H1 (cell line): ENCODE measurements around the gene TRMT44. TPM values are rescaled to one million over a fixed set of nuclear protein-coding genes. Genes with fewer than 3 reads are reported as not detected.
A peak's percentile ranks its signal among the peaks of the same experiment; 100 is the strongest.

ENCODE experiments used
- CTCF ChIA-PET: fragments of 300-600 bp; sonication (Branson Sonifier 250); formaldehyde crosslinking; loops from one replicate; lab custom pipeline; 2021; ENCODE audit not compliant: partially characterized antibody; lab: Charles Lee
- POLR2A ChIA-PET: fragments of 300-600 bp; sonication (Branson Sonifier 250); formaldehyde crosslinking; loops from one replicate; lab custom pipeline; 2021; ENCODE audit warnings: inconsistent platforms; ENCODE audit not compliant: partially characterized antibody; lab: Charles Lee
- DNase-seq, 2 experiments: peaks; one replicate each; pipeline versions ENCODE4 v3.0.0 to v3.0.0-alpha.2; 2010 to 2022; ENCODE audit warnings: low spot score in 2 of 2, low read depth in 1 of 2, mixed read lengths in 1 of 2
- FAIRE-seq: peaks from 2 replicates; lab custom pipeline; 2011; peaks lifted over from hg19 to GRCh38; lab: Jason Lieb, UNC
- H2AFZ ChIP-seq: 2 replicates; pipeline ENCODE4 v1.8.1; 2012; ENCODE audit warnings: low read length, inconsistent platforms
- H2AK5ac ChIP-seq: 2 replicates; pipeline ENCODE4 v1.6.1; 2013; ENCODE audit warnings: low read depth, low read length
- H2BK120ac ChIP-seq: replicated peaks from 2 replicates; pipeline ENCODE3; 2013; ENCODE audit warnings: low read depth, low read length, inconsistent platforms
- H2BK12ac ChIP-seq: 2 replicates; pipeline ENCODE4 v1.6.1; 2013; ENCODE audit warnings: low read depth, low read length
- H2BK15ac ChIP-seq: 2 replicates; pipeline ENCODE4 v1.6.1; 2013; ENCODE audit warnings: low read length
- H2BK20ac ChIP-seq: 2 replicates; pipeline ENCODE4 v1.6.1; 2013; ENCODE audit warnings: low read length
- H2BK5ac ChIP-seq: 2 replicates; pipeline ENCODE4 v1.6.1; 2013; ENCODE audit warnings: low read depth, low read length
- H3K14ac ChIP-seq: 2 replicates; pipeline ENCODE4 v1.6.1; 2013; ENCODE audit warnings: inconsistent platforms; ENCODE audit not compliant: insufficient read length
- H3K18ac ChIP-seq: 2 replicates; pipeline ENCODE4 v1.6.1; 2013; ENCODE audit warnings: low read length; ENCODE audit errors: extremely low read depth
- H3K23ac ChIP-seq: 2 replicates; pipeline ENCODE4 v1.6.1; 2013; ENCODE audit warnings: inconsistent platforms; ENCODE audit not compliant: insufficient read length
- H3K23me2 ChIP-seq: 2 replicates; pipeline ENCODE4 v1.6.1; 2013; ENCODE audit warnings: low read depth, low read length
- H3K27ac ChIP-seq: 2 replicates; pipeline ENCODE4 v1.6.1; 2011; ENCODE audit warnings: low read depth, low read length, inconsistent platforms
- H3K27me3 ChIP-seq, 4 experiments: replicated peaks in 1 of 4; 1 replicate in 1 of 4; 2 replicates in 3 of 4; pipeline versions ENCODE4 v1.6.1 to v1.8.1; 2011 to 2013; ENCODE audit warnings: low read length in 3 of 4, mild to moderate bottlenecking in 3 of 4, inconsistent platforms in 2 of 4, mixed read lengths in 2 of 4, moderate library complexity in 1 of 4; ENCODE audit not compliant: control insufficient read depth in 3 of 4, insufficient read depth in 3 of 4; ENCODE audit errors: extremely low read depth in 1 of 4
- H3K36me3 ChIP-seq, 4 experiments: 2 replicates each; pipeline versions ENCODE4 v1.6.1 to v1.8.1; 2011 to 2013; ENCODE audit warnings: mild to moderate bottlenecking in 4 of 4, low read length in 3 of 4, moderate library complexity in 2 of 4, control low read depth in 1 of 4, inconsistent platforms in 1 of 4; ENCODE audit not compliant: insufficient read depth in 4 of 4, control insufficient read depth in 2 of 4
- H3K4ac ChIP-seq: replicated peaks from 2 replicates; pipeline ENCODE3; 2013; ENCODE audit warnings: low read length, low read depth, mixed read lengths, inconsistent platforms; ENCODE audit not compliant: insufficient read length
- H3K4me1 ChIP-seq, 4 experiments: replicated peaks in 1 of 4; 1 replicate in 1 of 4; 2 replicates in 3 of 4; pipeline versions ENCODE4 v1.6.1 to v1.8.1; 2011 to 2013; ENCODE audit warnings: low read length in 3 of 4, inconsistent platforms in 2 of 4, mixed read lengths in 1 of 4; ENCODE audit not compliant: insufficient read depth in 4 of 4, control insufficient read depth in 3 of 4
- H3K4me2 ChIP-seq, 2 experiments: 2 replicates each; pipeline versions ENCODE4 v1.6.1 to v1.8.1; 2011 to 2013; ENCODE audit warnings: low read depth in 2 of 2, low read length in 2 of 2, control low read depth in 1 of 2, inconsistent platforms in 1 of 2, mild to moderate bottlenecking in 1 of 2; ENCODE audit not compliant: insufficient read depth in 1 of 2
- H3K4me3 ChIP-seq, 4 experiments: fragments of 200-600, 300-600 bp in 1 of 4; sonication (generic), shearing (Covaris generic), sonication (Bioruptor Twin) in 1 of 4; 2 replicates each; pipeline versions ENCODE4 v1.5.1 to v1.8.1; 2011 to 2016; ENCODE audit warnings: low read length in 4 of 4, low read depth in 3 of 4, control low read depth in 2 of 4, inconsistent platforms in 2 of 4, mild to moderate bottlenecking in 2 of 4, mixed read lengths in 1 of 4, moderate library complexity in 1 of 4; ENCODE audit not compliant: insufficient read depth in 2 of 4; ENCODE audit errors: extremely low read depth in 1 of 4
- H3K56ac ChIP-seq: replicated peaks from 2 replicates; pipeline ENCODE3; 2013; ENCODE audit warnings: low read depth, mild to moderate bottlenecking, mixed read lengths, low read length, inconsistent platforms; ENCODE audit not compliant: insufficient read length
- H3K79me1 ChIP-seq: 2 replicates; pipeline ENCODE4 v1.6.1; 2013; ENCODE audit warnings: low read depth, low read length, control low read depth
- H3K79me2 ChIP-seq, 2 experiments: 2 replicates each; pipeline versions ENCODE4 v1.6.1 to v1.8.1; 2012 to 2013; ENCODE audit warnings: low read length in 2 of 2, mild to moderate bottlenecking in 2 of 2, inconsistent platforms in 1 of 2; ENCODE audit not compliant: insufficient read depth in 2 of 2, control insufficient read depth in 1 of 2
- H3K9ac ChIP-seq, 4 experiments: replicated peaks in 1 of 4; 1 replicate in 1 of 4; 2 replicates in 3 of 4; pipeline versions ENCODE4 v1.6.1 to v1.8.1; 2011 to 2013; ENCODE audit warnings: low read depth in 3 of 4, low read length in 3 of 4, control low read depth in 2 of 4, mild to moderate bottlenecking in 2 of 4, moderate library complexity in 2 of 4, inconsistent platforms in 1 of 4; ENCODE audit errors: extremely low read depth in 1 of 4
- H3K9me3 ChIP-seq, 2 experiments: 2 replicates each; pipeline versions ENCODE4 v1.6.1 to v1.8.1; 2012 to 2013; ENCODE audit warnings: mild to moderate bottlenecking in 2 of 2, moderate library complexity in 2 of 2, control low read depth in 1 of 2, inconsistent platforms in 1 of 2, low read depth in 1 of 2, low read length in 1 of 2, mixed read lengths in 1 of 2; ENCODE audit not compliant: insufficient read depth in 2 of 2
- H4K20me1 ChIP-seq, 2 experiments: replicated peaks in 1 of 2; 2 replicates each; pipeline versions ENCODE3 to v1.8.1; 2011 to 2013; ENCODE audit warnings: inconsistent platforms in 2 of 2, low read length in 2 of 2, mild to moderate bottlenecking in 1 of 2; ENCODE audit not compliant: insufficient read depth in 2 of 2, control insufficient read depth in 1 of 2
- H4K5ac ChIP-seq: 2 replicates; pipeline ENCODE4 v1.6.1; 2013; ENCODE audit warnings: low read length, low read depth, mixed read lengths, inconsistent platforms; ENCODE audit not compliant: insufficient read length
- H4K8ac ChIP-seq: 2 replicates; pipeline ENCODE4 v1.8.0; 2013; ENCODE audit warnings: mild to moderate bottlenecking, moderate library complexity, low read length, inconsistent platforms; ENCODE audit not compliant: insufficient read depth; ENCODE audit errors: extremely low read depth
- H4K91ac ChIP-seq: replicated peaks from 2 replicates; pipeline ENCODE3; 2013; ENCODE audit warnings: low read length, mixed read lengths, inconsistent platforms; ENCODE audit not compliant: insufficient read length
- BCL11A ChIP-seq, 2 experiments: IDR thresholded peaks; one replicate each; pipeline ENCODE4 v1.6.1; 2011; ENCODE audit warnings: low read depth in 2 of 2, low read length in 2 of 2, mild to moderate bottlenecking in 2 of 2
- JUN ChIP-seq: IDR thresholded peaks from 2 replicates; pipeline ENCODE4 v1.6.1; 2011; ENCODE audit warnings: low read depth, mild to moderate bottlenecking, improper control_type of control experiment, low read length
- JUND ChIP-seq: IDR thresholded peaks from 2 replicates; pipeline ENCODE4 v1.6.1; 2011; ENCODE audit warnings: mild to moderate bottlenecking, improper control_type of control experiment, low read length
- MAFK ChIP-seq: IDR thresholded peaks from 2 replicates; pipeline ENCODE4 v1.6.1; 2012; ENCODE audit warnings: low read depth, mild to moderate bottlenecking, improper control_type of control experiment, low read length
- RXRA ChIP-seq: IDR thresholded peaks from 2 replicates; pipeline ENCODE4 v1.6.1; 2011; ENCODE audit warnings: low read depth, mild to moderate bottlenecking, low read length, moderate library complexity; ENCODE audit not compliant: insufficient read depth
- SIN3A ChIP-seq, 2 experiments: IDR thresholded peaks in 1 of 2; conservative IDR thresholded peaks in 1 of 2; 2 replicates each; pipeline ENCODE4 v1.6.1; 2011 to 2012; ENCODE audit warnings: low read length in 2 of 2, improper control_type of control experiment in 1 of 2, low read depth in 1 of 2, mild to moderate bottlenecking in 1 of 2
- TBP ChIP-seq: IDR thresholded peaks from 2 replicates; pipeline ENCODE4 v1.6.1; 2011; ENCODE audit warnings: low read depth, low read length, improper control_type of control experiment
- TEAD4 ChIP-seq: IDR thresholded peaks from 2 replicates; pipeline ENCODE4 v1.6.1; 2012; ENCODE audit warnings: low read depth, low read length, inconsistent platforms, mixed read lengths
- ZNF274 ChIP-seq: IDR thresholded peaks from 2 replicates; pipeline ENCODE4 v1.7.0; 2012; ENCODE audit warnings: low read length, borderline replicate concordance; ENCODE audit errors: extremely low read depth
- WGBS, 2 experiments: shearing (Covaris generic) in 1 of 2; methylation state at CpG; one replicate each; pipeline versions ENCODE4 v1.1.6 to v1.1.7; 2013 to 2015; ENCODE audit warnings: low lambda C conversion rate in 2 of 2, mixed read lengths in 2 of 2, inconsistent platforms in 1 of 2, low coverage in 1 of 2, missing lambda C conversion rate in 1 of 2; ENCODE audit not compliant: insufficient replicate concordance in 2 of 2, insufficient coverage in 1 of 2, insufficient read length in 1 of 2; ENCODE audit errors: extremely low coverage in 1 of 2, missing lambda C conversion rate in 1 of 2; 5-methylcytosine and 5-hydroxymethylcytosine counted together
- polyA plus RNA-seq, 7 experiments: library from polyadenylated mRNA; depleted of rRNA in 3 of 7; stranded (reverse) in 5 of 7; unstranded in 2 of 7; fragments of >200 nt in 5 of 7; fragments of 200-250 nt in 2 of 7; gene quantifications; 1 replicate in 5 of 7; 2 replicates in 1 of 7; 4 replicates in 1 of 7; pipeline versions ENCODE4 v1.2.1 to v1.2.3, GENCODE V29; 2011 to 2013; ENCODE audit warnings: missing spikeins in 2 of 7, mixed read lengths in 2 of 7
- total RNA-seq: library from RNA; stranded (reverse); fragmentation: NEBNext Ultra II Directional; extraction: Animal tissue kit (Norgen Biotek cat#: 25700); gene quantifications from 2 replicates; pipeline ENCODE4 v1.2.1, GENCODE V29; 2021
- TF ChIP-seq, protein P1 (sequence below), 3 experiments: IDR thresholded peaks; 1 replicate in 2 of 3; 2 replicates in 1 of 3; pipeline versions ENCODE4 v1.5.1 to v1.6.1; 2011; ENCODE audit warnings: low read length in 3 of 3, mild to moderate bottlenecking in 3 of 3, inconsistent platforms in 2 of 3, low read depth in 1 of 3, moderate library complexity in 1 of 3; ENCODE audit not compliant: insufficient read depth in 1 of 3; ENCODE audit errors: control extremely low read depth in 1 of 3

The TRMT44 gene
- total and polyA plus RNA-seq, 2 of the 8 experiments (the other 6 are each of a cell fraction or from before 2014, with no cell fraction given): 8.6 to 23.9 TPM

GRCh38 chr4:8410066-8410625 is 30.4 kb upstream of the TRMT44 start:
- POLR2A ChIA-PET: interaction anchor here (1.2 to 1.8 kb wide), 2 partner anchors 8 to 18 kb away, joined by 3 to 5 read pairs; no protein-coding TSS in a partner anchor
- Histone ChIP-seq H2BK120ac (no peak overlapping the region), H3K79me2 (no peaks in the 10 kb centered on the region), H3K23ac (no peak overlapping the region), H2AFZ (no peak overlapping the region), H3K4me3 (no peak overlapping the region), H3K27me3 (no peaks in the 10 kb centered on the region), H3K14ac (no peak overlapping the region), H4K91ac (peak overlapping the region; percentile 73), H4K20me1 (peaks cover 0 to 3% of the 10 kb centered on the region in 2 experiments), H3K27ac (no peak overlapping the region), H3K23me2 (no peaks in the 10 kb centered on the region), H3K4me2 (peak overlapping the region in 1 of 2 experiments; percentile 7; a peak in 1 of 4 replicates), H3K18ac (no peak overlapping the region), H3K79me1 (no peaks in the 10 kb centered on the region), H3K9ac (no peak overlapping the region), H3K56ac (no peak overlapping the region), H3K4me1 (peaks cover 0 to 5% (median 4%) of the 10 kb centered on the region in 4 experiments; a peak in 6 of 7 replicates), H2BK5ac (no peak overlapping the region), H2BK15ac (no peak overlapping the region), H4K5ac (no peak overlapping the region), H2AK5ac (no peak overlapping the region), H2BK20ac (no peak overlapping the region), H3K4ac (no peak overlapping the region), H4K8ac (no peak overlapping the region), H3K9me3 (no peaks in the 10 kb centered on the region; a peak in 1 of 4 replicates), H2BK12ac (no peak overlapping the region), H3K36me3 (peaks cover 0 to 3% (median 0%) of the 10 kb centered on the region in 4 experiments; a peak in 1 of 8 replicates)
- no peak for FAIRE-seq
- CTCF ChIA-PET: interaction anchor here (0.6 to 6.5 kb wide), 29 partner anchors 8 to 1678 kb away, joined by 3 to 74 read pairs (median 4); partner anchors contain the start of gene HTRA3
- no peak for DNase-seq
- 78% methylated on average over 9 of the region's 9 CpGs; no CpG with 5 or more reads in 1 of the 2 experiments for whole genome bisulfite sequencing, 2 experiments
- TF ChIP-seq JUN (no peak), MAFK (no peak), BCL11A (IDR thresholded peaks at IDR 0.05; ENCODE audit: low read depth in 2 of 2, low read length in 2 of 2) (no peak), JUND (no peak), RXRA (no peak), TBP (no peak), SIN3A (conservative IDR thresholded peaks at IDR 0.05 in 1 of 2, IDR thresholded peaks at IDR 0.05 in 1 of 2; ENCODE audit: low read depth in 1 of 2, low read length in 2 of 2) (no peak), TEAD4 (no peak), ZNF274 (no peak)
- TF ChIP-seq, protein P1, sequence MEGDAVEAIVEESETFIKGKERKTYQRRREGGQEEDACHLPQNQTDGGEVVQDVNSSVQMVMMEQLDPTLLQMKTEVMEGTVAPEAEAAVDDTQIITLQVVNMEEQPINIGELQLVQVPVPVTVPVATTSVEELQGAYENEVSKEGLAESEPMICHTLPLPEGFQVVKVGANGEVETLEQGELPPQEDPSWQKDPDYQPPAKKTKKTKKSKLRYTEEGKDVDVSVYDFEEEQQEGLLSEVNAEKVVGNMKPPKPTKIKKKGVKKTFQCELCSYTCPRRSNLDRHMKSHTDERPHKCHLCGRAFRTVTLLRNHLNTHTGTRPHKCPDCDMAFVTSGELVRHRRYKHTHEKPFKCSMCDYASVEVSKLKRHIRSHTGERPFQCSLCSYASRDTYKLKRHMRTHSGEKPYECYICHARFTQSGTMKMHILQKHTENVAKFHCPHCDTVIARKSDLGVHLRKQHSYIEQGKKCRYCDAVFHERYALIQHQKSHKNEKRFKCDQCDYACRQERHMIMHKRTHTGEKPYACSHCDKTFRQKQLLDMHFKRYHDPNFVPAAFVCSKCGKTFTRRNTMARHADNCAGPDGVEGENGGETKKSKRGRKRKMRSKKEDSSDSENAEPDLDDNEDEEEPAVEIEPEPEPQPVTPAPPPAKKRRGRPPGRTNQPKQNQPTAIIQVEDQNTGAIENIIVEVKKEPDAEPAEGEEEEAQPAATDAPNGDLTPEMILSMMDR (IDR thresholded peaks at IDR 0.05; ENCODE audit: control extremely low read depth in 1 of 3, insufficient read depth in 1 of 3, low read depth in 1 of 3, low read length in 3 of 3): no peak
